GM18499 (cell line): ENCODE data around the gene VPS25.
"Not testable (repeated sequence)": the region's sequence is repeated elsewhere in the genome, so short reads cannot be mapped to it uniquely, and the experiment has no call there.

Experiments
- ATAC-seq: cut with Tn5 transposase; IDR thresholded peaks from one replicate; pipeline ENCODE4 v1.9.1; 2021; ENCODE audit warnings: moderate number of reproducible peaks; ENCODE audit not compliant: insufficient read depth, unreplicated experiment

Gene VPS25

GRCh38 chr17:42773290-42774035, at the start of gene VPS25:
TSS of gene VPS25 (plus strand) at chr17:42773449. CDS start at chr17:42773476, 27 bp downstream.
- ATAC-seq, result no peak

GRCh38 chr17:42723636-42724035, 49.6 kb upstream of the VPS25 start:
- ATAC-seq, result no peak

GRCh38 chr17:42725143-42725542, 48.1 kb upstream of the VPS25 start:
- ATAC-seq, result no peak

- ATAC-seq, result no peak
Observed at GRCh38 chr17:42740699-42741098, 32.5 kb upstream of the VPS25 start.

- ATAC-seq, result not testable (repeated sequence)
Observed at GRCh38 chr17:42742916-42743315, 30.3 kb upstream of the VPS25 start.

GRCh38 chr17:42743595-42744282, 29.5 kb upstream of the VPS25 start:
- ATAC-seq, result no peak

- peak; percentile 26 for ATAC-seq
Observed at GRCh38 chr17:42744283-42744805, 28.9 kb upstream of the VPS25 start.

GRCh38 chr17:42744806-42745617, 28.2 kb upstream of the VPS25 start, which contains the start of gene EZH1:
TSS of gene EZH1 (minus strand) at chr17:42745040. CDS start at chr17:42728941, 16,099 bp downstream.
- peak; percentile 66 for ATAC-seq

- no peak for ATAC-seq
Observed at GRCh38 chr17:42748202-42748907, 24.9 kb upstream of the VPS25 start.

- ATAC-seq, result no peak
Observed at GRCh38 chr17:42748908-42749798, 24.1 kb upstream of the VPS25 start.

- ATAC-seq, result no peak
Observed at GRCh38 chr17:42750739-42751344, 22.4 kb upstream of the VPS25 start.

- no peak for ATAC-seq
Observed at GRCh38 chr17:42751628-42752027, 21.6 kb upstream of the VPS25 start.

GRCh38 chr17:42754782-42755181, 18.5 kb upstream of the VPS25 start:
- no peak for ATAC-seq

GRCh38 chr17:42759982-42760651, 13.1 kb upstream of the VPS25 start:
- ATAC-seq, result no peak

GRCh38 chr17:42760652-42761581, 12.3 kb upstream of the VPS25 start, which contains the start of gene RAMP2:
TSS of gene RAMP2 (plus strand) at chr17:42761227. CDS start at chr17:42761262, 35 bp downstream.
- ATAC-seq, result no peak

GRCh38 chr17:42761638-42762037, 11.6 kb upstream of the VPS25 start:
- no peak for ATAC-seq

GRCh38 chr17:42766124-42766523, 7.1 kb upstream of the VPS25 start:
- no peak for ATAC-seq
